Tibial nerve (tissue), 4 donors: ENCODE results near the gene RPS18.

Experiments
- CTCF ChIP-seq, 5 experiments: fragments of 200-600 bp in 3 of 5; fragments of 450-650 bp in 2 of 5; sonication (generic) in 3 of 5; IDR thresholded peaks; one replicate each; pipeline ENCODE4 v1.5.1; 2016 to 2019; ENCODE audit warnings: antibody characterized with exemption in 5 of 5, mild to moderate bottlenecking in 3 of 5, moderate library complexity in 2 of 5
- EP300 ChIP-seq, 2 donors: sonication (generic); formaldehyde crosslinking; IDR thresholded peaks; one replicate each; pipeline ENCODE4 v1.6.1; 2017; ENCODE audit warnings: antibody characterized with exemption in 2 of 2, mild to moderate bottlenecking in 1 of 2
- POLR2A ChIP-seq, 2 donors: fragments of 450-650 bp; IDR thresholded peaks; one replicate each; pipeline ENCODE4 v1.6.1; 2017; ENCODE audit warnings: antibody characterized with exemption in 2 of 2, mild to moderate bottlenecking in 2 of 2, moderate library complexity in 2 of 2

DNA sequence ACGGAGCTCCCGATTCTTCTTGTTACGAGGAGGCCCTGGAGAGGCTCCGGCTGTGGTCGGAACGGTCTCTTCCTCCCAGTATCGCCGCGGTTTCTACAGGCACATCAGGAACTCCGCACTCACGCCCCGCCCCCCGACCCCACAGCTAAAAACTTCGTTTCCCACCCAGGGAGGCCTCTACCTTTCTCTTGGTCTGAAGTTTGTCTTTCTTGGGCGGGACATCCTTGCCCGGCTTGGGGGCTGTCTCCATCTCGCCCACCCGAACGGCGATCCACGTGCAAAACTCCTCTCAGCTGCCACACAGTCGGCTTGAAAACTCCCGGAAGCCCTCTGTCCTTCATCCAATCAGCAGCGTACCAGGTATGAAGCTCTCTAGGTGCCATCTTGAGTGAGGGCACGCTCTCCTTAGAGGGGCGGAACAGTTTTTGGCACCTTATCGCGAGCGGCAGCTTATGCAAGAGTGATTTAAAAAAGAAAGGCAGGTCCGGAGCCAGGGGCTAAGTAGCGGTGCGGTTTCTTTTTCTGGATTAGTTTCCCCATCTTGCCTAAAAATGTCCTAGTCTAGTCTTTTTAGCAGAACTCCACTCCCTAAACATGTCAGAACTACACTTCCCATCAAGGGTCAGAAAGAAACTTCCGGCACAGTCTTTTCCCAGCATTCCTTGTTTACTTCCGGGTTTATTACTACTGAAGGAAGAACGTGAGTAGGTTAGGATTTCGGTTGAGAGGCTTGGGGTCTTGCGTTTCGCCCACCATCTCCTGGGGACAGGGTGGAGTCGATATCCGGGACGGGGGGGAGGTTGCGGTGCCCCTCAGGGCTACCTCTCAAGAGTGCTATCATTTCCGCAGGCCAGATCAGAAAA lies 17.3 kb downstream of the RPS18 start, which contains the start of the genes PFDN6 and WDR46:
- peak in 1 of 2 donors; percentile 27 for TF ChIP-seq POLR2A (IDR thresholded peaks at IDR 0.05)
- TF ChIP-seq CTCF (IDR thresholded peaks at IDR 0.05), result no peak
- TF ChIP-seq EP300 (IDR thresholded peaks at IDR 0.05), result peak; percentile 86 to 88
